Measurements from ENCODE around the gene KCND1. TPM values are rescaled to one million over a fixed set of nuclear protein-coding genes. Genes with fewer than 3 reads are reported as not detected.

The KCND1 gene
- total RNA-seq, 1 donor from 2014 or later = 5.2 TPM

GRCh38 chrX:48975041-48975440 is 3.4 kb upstream of the KCND1 start:
- H2AFZ ChIP-seq (ENCODE audit: low read depth, low read length) = no peak overlapping the region
- H3K27ac Mint-ChIP-seq (ENCODE audit: unreplicated experiment) = no peak overlapping the region
- H3K9me3 Mint-ChIP-seq (ENCODE audit: unreplicated experiment) = no peaks in the 10 kb centered on the region
- H3K4me2 ChIP-seq (ENCODE audit: low read length) = no peak overlapping the region
- H3K4me1 ChIP-seq (ENCODE audit: insufficient read depth, low read length) = peaks cover 3% of the 10 kb centered on the region
- H3K9ac ChIP-seq (ENCODE audit: low read length) = no peak overlapping the region
- DNase-seq (ENCODE audit: low read depth) (no peak), FAIRE-seq (no peak)
- H3K79me2 ChIP-seq (ENCODE audit: insufficient read depth, low read length) = no peaks in the 10 kb centered on the region
- H3K4me1 Mint-ChIP-seq (ENCODE audit: low read depth, unreplicated experiment) = peaks cover 13% of the 10 kb centered on the region
- H3K27ac ChIP-seq (ENCODE audit: low read depth, low read length) = no peak overlapping the region
- no peak overlapping the region for H3K4me3 Mint-ChIP-seq (ENCODE audit: unreplicated experiment)
- H3K9me3 ChIP-seq (ENCODE audit: insufficient read depth, low read depth, low read length) = no peaks in the 10 kb centered on the region
- H4K20me1 ChIP-seq (ENCODE audit: insufficient read depth, low read length) = no peaks in the 10 kb centered on the region
- no peaks in the 10 kb centered on the region for H3K27me3 Mint-ChIP-seq (ENCODE audit: low read depth, unreplicated experiment)
- H3K4me3 ChIP-seq (ENCODE audit: insufficient read depth, low read depth, low read length) = no peak overlapping the region
- no peaks in the 10 kb centered on the region for H3K36me3 ChIP-seq (ENCODE audit: insufficient read depth, low read length)
- H3K27me3 ChIP-seq (ENCODE audit: insufficient read depth, low read length) = no peaks in the 10 kb centered on the region
- TF ChIP-seq CTCF (IDR thresholded peaks at IDR 0.05; ENCODE audit: insufficient read depth, low read depth, low read length) = no peak
- TF ChIP-seq EZH2 (IDR thresholded peaks at IDR 0.05; ENCODE audit: insufficient read depth, low read length) = no peak
- no peaks in the 10 kb centered on the region for H3K36me3 Mint-ChIP-seq (ENCODE audit: low read depth, unreplicated experiment)

- peaks cover 13% of the 10 kb centered on the region for H3K4me1 Mint-ChIP-seq (ENCODE audit: low read depth, unreplicated experiment)
- no peaks in the 10 kb centered on the region for H3K79me2 ChIP-seq (ENCODE audit: insufficient read depth, low read length)
- H3K9me3 ChIP-seq (ENCODE audit: insufficient read depth, low read depth, low read length) = no peaks in the 10 kb centered on the region
- no peaks in the 10 kb centered on the region for H3K9me3 Mint-ChIP-seq (ENCODE audit: unreplicated experiment)
- no peaks in the 10 kb centered on the region for H4K20me1 ChIP-seq (ENCODE audit: insufficient read depth, low read length)
- H3K4me2 ChIP-seq (ENCODE audit: low read length) = no peak overlapping the region
- H3K36me3 Mint-ChIP-seq (ENCODE audit: low read depth, unreplicated experiment) = no peaks in the 10 kb centered on the region
- H3K9ac ChIP-seq (ENCODE audit: low read length) = no peak overlapping the region
- H3K4me3 Mint-ChIP-seq (ENCODE audit: unreplicated experiment) = no peak overlapping the region
- H3K27me3 ChIP-seq (ENCODE audit: insufficient read depth, low read length) = no peaks in the 10 kb centered on the region
- H3K27me3 Mint-ChIP-seq (ENCODE audit: low read depth, unreplicated experiment) = no peaks in the 10 kb centered on the region
- H3K27ac Mint-ChIP-seq (ENCODE audit: unreplicated experiment) = no peak overlapping the region
- FAIRE-seq = no peak
- TF ChIP-seq EZH2 (IDR thresholded peaks at IDR 0.05; ENCODE audit: insufficient read depth, low read length) (no peak), CTCF (IDR thresholded peaks at IDR 0.05; ENCODE audit: insufficient read depth, low read depth, low read length) (no peak)
- peaks cover 3% of the 10 kb centered on the region for H3K4me1 ChIP-seq (ENCODE audit: insufficient read depth, low read length)
- DNase-seq (ENCODE audit: low read depth) = no peak
- no peak overlapping the region for H2AFZ ChIP-seq (ENCODE audit: low read depth, low read length)
- H3K27ac ChIP-seq (ENCODE audit: low read depth, low read length) = no peak overlapping the region
- no peak overlapping the region for H3K4me3 ChIP-seq (ENCODE audit: insufficient read depth, low read depth, low read length)
- no peaks in the 10 kb centered on the region for H3K36me3 ChIP-seq (ENCODE audit: insufficient read depth, low read length)
Measured at GRCh38 chrX:48974574-48974973, 2.9 kb upstream of the KCND1 start.

GRCh38 chrX:48974033-48974432 is 2.4 kb upstream of the KCND1 start:
- no peaks in the 10 kb centered on the region for H3K9me3 ChIP-seq (ENCODE audit: insufficient read depth, low read depth, low read length)
- H2AFZ ChIP-seq (ENCODE audit: low read depth, low read length) = no peak overlapping the region
- no peak overlapping the region for H3K9ac ChIP-seq (ENCODE audit: low read length)
- no peak overlapping the region for H3K27ac ChIP-seq (ENCODE audit: low read depth, low read length)
- peaks cover 13% of the 10 kb centered on the region for H3K4me1 Mint-ChIP-seq (ENCODE audit: low read depth, unreplicated experiment)
- peaks cover 3% of the 10 kb centered on the region for H3K4me1 ChIP-seq (ENCODE audit: insufficient read depth, low read length)
- no peaks in the 10 kb centered on the region for H4K20me1 ChIP-seq (ENCODE audit: insufficient read depth, low read length)
- no peaks in the 10 kb centered on the region for H3K36me3 Mint-ChIP-seq (ENCODE audit: low read depth, unreplicated experiment)
- H3K4me2 ChIP-seq (ENCODE audit: low read length) = no peak overlapping the region
- no peak overlapping the region for H3K27ac Mint-ChIP-seq (ENCODE audit: unreplicated experiment)
- FAIRE-seq (no peak), DNase-seq (ENCODE audit: low read depth) (no peak)
- H3K79me2 ChIP-seq (ENCODE audit: insufficient read depth, low read length) = no peaks in the 10 kb centered on the region
- TF ChIP-seq EZH2 (IDR thresholded peaks at IDR 0.05; ENCODE audit: insufficient read depth, low read length) (no peak), CTCF (IDR thresholded peaks at IDR 0.05; ENCODE audit: insufficient read depth, low read depth, low read length) (no peak)
- H3K4me3 Mint-ChIP-seq (ENCODE audit: unreplicated experiment) = no peak overlapping the region
- no peaks in the 10 kb centered on the region for H3K27me3 ChIP-seq (ENCODE audit: insufficient read depth, low read length)
- H3K27me3 Mint-ChIP-seq (ENCODE audit: low read depth, unreplicated experiment) = no peaks in the 10 kb centered on the region
- H3K4me3 ChIP-seq (ENCODE audit: insufficient read depth, low read depth, low read length) = no peak overlapping the region
- H3K36me3 ChIP-seq (ENCODE audit: insufficient read depth, low read length) = no peaks in the 10 kb centered on the region
- H3K9me3 Mint-ChIP-seq (ENCODE audit: unreplicated experiment) = no peaks in the 10 kb centered on the region
